ENCODE results near the gene MAGI2. TPM values are rescaled to one million over a fixed set of nuclear protein-coding genes. Genes with fewer than 3 reads are reported as not detected.

The MAGI2 gene
- total RNA-seq, 5 donors from 2014 or later (not counting 1 experiment from before 2014, with no cell fraction given): 0.10 to 0.77 (median 0.22) TPM

DNA sequence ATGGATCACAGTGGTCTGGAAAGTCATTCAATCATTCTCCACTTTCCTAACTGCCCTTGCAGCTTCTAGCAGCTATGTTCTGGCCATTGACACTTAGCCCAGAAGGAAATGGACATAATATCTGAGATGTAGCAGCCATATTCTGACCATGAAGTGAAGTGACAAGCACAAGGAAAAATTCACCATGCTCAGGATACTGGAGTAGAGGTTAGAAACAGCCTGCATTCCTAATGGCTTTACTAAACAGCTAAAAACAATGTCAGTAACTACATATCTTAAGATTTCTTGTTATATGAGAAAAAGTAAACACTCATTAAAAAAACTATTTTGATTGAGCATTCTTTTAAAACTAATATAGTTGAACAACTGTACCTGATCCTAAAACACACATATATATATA is 443.8 kb downstream of the MAGI2 start:
- no peak overlapping the region for H3K27ac Mint-ChIP-seq

GRCh38 chr7:79008786-79009185 is 444.7 kb downstream of the MAGI2 start:
- H3K9me3 ChIP-seq: no peaks in the 10 kb centered on the region
- ATAC-seq (replicated peaks in 1 of 4): no peak
- no peaks in the 10 kb centered on the region for H3K4me1 Mint-ChIP-seq
- H3K9me3 Mint-ChIP-seq: peaks cover 2 to 15% (median 9%) of the 10 kb centered on the region in 3 donors
- no peak overlapping the region for H3K27ac ChIP-seq (ENCODE audit: low read length)
- no peak overlapping the region for H3K4me3 ChIP-seq (ENCODE audit: control insufficient read depth in 1 of 2, extremely low read depth in 1 of 2, low read length in 1 of 2)
- POLR2A ChIA-PET: no interaction called here
- H3K36me3 Mint-ChIP-seq: no peaks in the 10 kb centered on the region
- no peaks in the 10 kb centered on the region for H3K4me1 ChIP-seq (ENCODE audit: control insufficient read depth in 1 of 2, extremely low read depth in 1 of 2, insufficient read depth in 2 of 2, low read length in 2 of 2)
- CTCF ChIA-PET: no interaction called here
- H3K27me3 ChIP-seq (replicated peaks in 1 of 2; ENCODE audit: control insufficient read depth in 2 of 2, extremely low read depth in 1 of 2, insufficient read depth in 2 of 2, low read length in 1 of 2): no peaks in the 10 kb centered on the region
- no peaks in the 10 kb centered on the region for H3K36me3 ChIP-seq (ENCODE audit: control insufficient read depth in 2 of 2, extremely low read depth in 1 of 2, insufficient read depth in 1 of 2, low read length in 1 of 2)
- WGBS (ENCODE audit: insufficient coverage): 43% methylated on average over 1 of the region's 1 CpG
- no peak overlapping the region for H3K27ac Mint-ChIP-seq
- no peak overlapping the region for H3K4me3 Mint-ChIP-seq
- no peaks in the 10 kb centered on the region for H3K27me3 Mint-ChIP-seq
- DNase-seq: no peak

More for the DNA sequence above, 443.8 kb downstream of the MAGI2 start:
- Mint-ChIP-seq H3K4me3 (no peak overlapping the region), H3K27me3 (no peaks in the 10 kb centered on the region), H3K36me3 (no peaks in the 10 kb centered on the region), H3K9me3 (peaks cover 2 to 11% (median 9%) of the 10 kb centered on the region in 3 donors), H3K4me1 (no peaks in the 10 kb centered on the region)
- POLR2A ChIA-PET: no interaction called here
- H3K4me3 ChIP-seq (ENCODE audit: control insufficient read depth in 1 of 2, extremely low read depth in 1 of 2, low read length in 1 of 2): no peak overlapping the region
- CTCF ChIA-PET: no interaction called here
- no peaks in the 10 kb centered on the region for H3K9me3 ChIP-seq
- no peak for ATAC-seq (replicated peaks in 1 of 4)
- H3K27ac ChIP-seq (ENCODE audit: low read length): no peak overlapping the region
- no peaks in the 10 kb centered on the region for H3K4me1 ChIP-seq (ENCODE audit: control insufficient read depth in 1 of 2, extremely low read depth in 1 of 2, insufficient read depth in 2 of 2, low read length in 2 of 2)
- DNase-seq: no peak
- H3K36me3 ChIP-seq (ENCODE audit: control insufficient read depth in 2 of 2, extremely low read depth in 1 of 2, insufficient read depth in 1 of 2, low read length in 1 of 2): no peaks in the 10 kb centered on the region
- no peaks in the 10 kb centered on the region for H3K27me3 ChIP-seq (replicated peaks in 1 of 2; ENCODE audit: control insufficient read depth in 2 of 2, extremely low read depth in 1 of 2, insufficient read depth in 2 of 2, low read length in 1 of 2)

DNA sequence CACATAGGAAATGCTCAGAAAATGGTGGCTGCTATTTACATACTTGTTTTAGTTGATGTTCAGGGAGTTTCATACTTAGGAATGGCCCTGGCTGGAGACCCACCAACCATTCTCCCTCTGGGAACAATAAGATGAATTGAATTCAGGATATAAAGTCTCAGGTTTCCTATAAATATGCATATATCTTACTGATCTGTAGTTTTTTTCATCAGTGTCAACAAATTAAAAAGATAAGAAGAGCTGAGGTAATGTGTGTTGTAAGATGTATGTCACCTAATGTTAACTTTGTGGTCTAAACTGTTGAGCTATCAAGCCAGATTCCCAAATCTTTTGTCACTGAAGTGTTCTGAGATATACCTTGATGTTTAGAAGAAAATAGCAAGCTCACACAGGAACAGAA is 457.5 kb downstream of the MAGI2 start:
- Histone ChIP-seq H3K36me3 (ENCODE audit: control insufficient read depth in 2 of 2, extremely low read depth in 1 of 2, insufficient read depth in 1 of 2, low read length in 1 of 2) (no peaks in the 10 kb centered on the region), H3K9me3 (no peaks in the 10 kb centered on the region), H3K27me3 (replicated peaks in 1 of 2; ENCODE audit: control insufficient read depth in 2 of 2, extremely low read depth in 1 of 2, insufficient read depth in 2 of 2, low read length in 1 of 2) (no peaks in the 10 kb centered on the region), H3K4me3 (ENCODE audit: control insufficient read depth in 1 of 2, extremely low read depth in 1 of 2, low read length in 1 of 2) (no peak overlapping the region), H3K27ac (ENCODE audit: low read length) (no peak overlapping the region), H3K4me1 (ENCODE audit: control insufficient read depth in 1 of 2, extremely low read depth in 1 of 2, insufficient read depth in 2 of 2, low read length in 2 of 2) (no peaks in the 10 kb centered on the region)
- no peak overlapping the region for H3K4me3 Mint-ChIP-seq
- H3K36me3 Mint-ChIP-seq: no peaks in the 10 kb centered on the region
- H3K4me1 Mint-ChIP-seq: no peaks in the 10 kb centered on the region
- ChIA-PET CTCF (no interaction called here), POLR2A (no interaction called here)
- H3K27me3 Mint-ChIP-seq: no peaks in the 10 kb centered on the region
- peaks cover 0 to 18% (median 12%) of the 10 kb centered on the region in 3 donors for H3K9me3 Mint-ChIP-seq
- ATAC-seq (replicated peaks in 1 of 4): no peak
- no peak overlapping the region for H3K27ac Mint-ChIP-seq
- no peak for DNase-seq

- CTCF ChIA-PET: no interaction called here
- H3K27ac ChIP-seq (ENCODE audit: low read length): no peak overlapping the region
- no peak overlapping the region for H3K4me3 Mint-ChIP-seq
- H3K36me3 Mint-ChIP-seq: no peaks in the 10 kb centered on the region
- ATAC-seq (replicated peaks in 1 of 4) (no peak), DNase-seq (no peak)
- H3K4me1 Mint-ChIP-seq: no peaks in the 10 kb centered on the region
- H3K36me3 ChIP-seq (ENCODE audit: control insufficient read depth in 2 of 2, extremely low read depth in 1 of 2, insufficient read depth in 1 of 2, low read length in 1 of 2): no peaks in the 10 kb centered on the region
- H3K27ac Mint-ChIP-seq: no peak overlapping the region
- H3K4me1 ChIP-seq (ENCODE audit: control insufficient read depth in 1 of 2, extremely low read depth in 1 of 2, insufficient read depth in 2 of 2, low read length in 2 of 2): no peaks in the 10 kb centered on the region
- no peak overlapping the region for H3K4me3 ChIP-seq (ENCODE audit: control insufficient read depth in 1 of 2, extremely low read depth in 1 of 2, low read length in 1 of 2)
- no peaks in the 10 kb centered on the region for H3K27me3 Mint-ChIP-seq
- POLR2A ChIA-PET: no interaction called here
- H3K27me3 ChIP-seq (replicated peaks in 1 of 2; ENCODE audit: control insufficient read depth in 2 of 2, extremely low read depth in 1 of 2, insufficient read depth in 2 of 2, low read length in 1 of 2): no peaks in the 10 kb centered on the region
- peaks cover 9 to 32% (median 15%) of the 10 kb centered on the region in 3 donors for H3K9me3 Mint-ChIP-seq
- no peaks in the 10 kb centered on the region for H3K9me3 ChIP-seq
Measured at GRCh38 chr7:78993341-78993740, 460.1 kb downstream of the MAGI2 start.

- H3K9me3 ChIP-seq: no peaks in the 10 kb centered on the region
- no peak overlapping the region for H3K27ac Mint-ChIP-seq
- no peak overlapping the region for H3K4me3 Mint-ChIP-seq
- no peaks in the 10 kb centered on the region for H3K4me1 ChIP-seq (ENCODE audit: control insufficient read depth in 1 of 2, extremely low read depth in 1 of 2, insufficient read depth in 2 of 2, low read length in 2 of 2)
- POLR2A ChIA-PET: no interaction called here
- no peaks in the 10 kb centered on the region for H3K27me3 Mint-ChIP-seq
- no peak overlapping the region for H3K27ac ChIP-seq (ENCODE audit: low read length)
- H3K36me3 ChIP-seq (ENCODE audit: control insufficient read depth in 2 of 2, extremely low read depth in 1 of 2, insufficient read depth in 1 of 2, low read length in 1 of 2): no peaks in the 10 kb centered on the region
- H3K36me3 Mint-ChIP-seq: no peaks in the 10 kb centered on the region
- no CpG with 5 or more reads among the region's 3 CpGs for WGBS (ENCODE audit: insufficient coverage)
- DNase-seq (no peak), ATAC-seq (replicated peaks in 1 of 4) (no peak)
- CTCF ChIA-PET: no interaction called here
- no peak overlapping the region for H3K4me3 ChIP-seq (ENCODE audit: control insufficient read depth in 1 of 2, extremely low read depth in 1 of 2, low read length in 1 of 2)
- H3K4me1 Mint-ChIP-seq: no peaks in the 10 kb centered on the region
- peaks cover 3 to 24% (median 19%) of the 10 kb centered on the region in 3 donors for H3K9me3 Mint-ChIP-seq
- no peaks in the 10 kb centered on the region for H3K27me3 ChIP-seq (replicated peaks in 1 of 2; ENCODE audit: control insufficient read depth in 2 of 2, extremely low read depth in 1 of 2, insufficient read depth in 2 of 2, low read length in 1 of 2)
Measured at GRCh38 chr7:78985509-78985908, 468.0 kb downstream of the MAGI2 start.

DNA sequence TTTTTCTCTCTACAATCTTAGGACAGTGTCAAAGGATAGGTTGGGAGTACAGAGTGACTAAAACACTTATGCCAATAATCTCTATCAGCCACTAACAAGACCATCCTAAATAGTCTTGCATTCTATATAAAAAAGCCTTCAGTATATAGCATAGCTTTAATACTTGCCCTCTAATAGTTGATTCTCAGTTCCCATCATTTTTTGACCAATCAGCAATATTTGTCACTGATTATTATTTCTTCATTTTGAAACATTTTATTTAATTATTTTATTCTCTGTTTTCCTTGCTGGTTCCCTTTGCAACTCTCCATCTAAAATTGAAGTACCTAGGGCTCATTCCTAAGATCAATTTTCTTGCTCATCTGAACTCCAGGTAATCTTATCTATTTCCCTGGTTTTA is 470.0 kb downstream of the MAGI2 start:
- Histone ChIP-seq H3K27me3 (replicated peaks in 1 of 2; ENCODE audit: control insufficient read depth in 2 of 2, extremely low read depth in 1 of 2, insufficient read depth in 2 of 2, low read length in 1 of 2) (no peaks in the 10 kb centered on the region), H3K27ac (ENCODE audit: low read length) (no peak overlapping the region), H3K4me1 (ENCODE audit: control insufficient read depth in 1 of 2, extremely low read depth in 1 of 2, insufficient read depth in 2 of 2, low read length in 2 of 2) (no peaks in the 10 kb centered on the region), H3K9me3 (no peaks in the 10 kb centered on the region), H3K4me3 (ENCODE audit: control insufficient read depth in 1 of 2, extremely low read depth in 1 of 2, low read length in 1 of 2) (no peak overlapping the region), H3K36me3 (ENCODE audit: control insufficient read depth in 2 of 2, extremely low read depth in 1 of 2, insufficient read depth in 1 of 2, low read length in 1 of 2) (no peaks in the 10 kb centered on the region)
- Mint-ChIP-seq H3K36me3 (no peaks in the 10 kb centered on the region), H3K27me3 (no peaks in the 10 kb centered on the region), H3K27ac (no peak overlapping the region), H3K4me3 (no peak overlapping the region), H3K9me3 (peaks cover 0 to 18% (median 10%) of the 10 kb centered on the region in 3 donors), H3K4me1 (no peaks in the 10 kb centered on the region)
- ATAC-seq (replicated peaks in 1 of 4) (no peak), DNase-seq (no peak)
- ChIA-PET POLR2A (no interaction called here), CTCF (no interaction called here)

DNA sequence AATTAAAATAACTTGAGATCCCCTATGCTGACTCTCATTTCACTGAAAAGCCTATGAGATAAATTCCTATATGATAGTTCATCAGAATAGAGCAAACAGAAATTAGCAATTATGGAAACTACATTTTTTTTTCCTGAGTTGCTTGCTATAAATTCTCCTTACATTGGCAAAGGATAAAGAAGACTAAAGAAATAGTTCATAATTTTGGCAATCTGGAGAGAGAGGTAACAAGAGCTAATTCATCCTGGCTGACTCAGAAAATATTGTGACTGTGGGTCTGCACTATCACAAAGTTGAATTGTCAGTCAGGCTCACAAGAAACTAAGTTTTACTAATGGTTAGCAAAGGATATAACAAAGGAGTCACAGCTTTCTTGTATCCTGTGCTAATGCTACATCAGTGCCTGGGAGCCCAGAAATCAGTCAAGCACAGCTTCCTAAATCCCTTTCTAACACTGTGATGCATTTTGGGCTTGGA is 483.0 kb downstream of the MAGI2 start:
- no peaks in the 10 kb centered on the region for H3K27me3 Mint-ChIP-seq
- H3K27ac Mint-ChIP-seq: no peak overlapping the region
- H3K9me3 ChIP-seq: no peaks in the 10 kb centered on the region
- no peak overlapping the region for H3K4me3 ChIP-seq (ENCODE audit: control insufficient read depth in 1 of 2, extremely low read depth in 1 of 2, low read length in 1 of 2)
- ATAC-seq (replicated peaks in 1 of 4): no peak
- no peaks in the 10 kb centered on the region for H3K36me3 ChIP-seq (ENCODE audit: control insufficient read depth in 2 of 2, extremely low read depth in 1 of 2, insufficient read depth in 1 of 2, low read length in 1 of 2)
- H3K27me3 ChIP-seq (replicated peaks in 1 of 2; ENCODE audit: control insufficient read depth in 2 of 2, extremely low read depth in 1 of 2, insufficient read depth in 2 of 2, low read length in 1 of 2): no peaks in the 10 kb centered on the region
- ChIA-PET POLR2A (no interaction called here), CTCF (no interaction called here)
- H3K36me3 Mint-ChIP-seq: no peaks in the 10 kb centered on the region
- H3K27ac ChIP-seq (ENCODE audit: low read length): no peak overlapping the region
- H3K4me1 Mint-ChIP-seq: no peaks in the 10 kb centered on the region
- no peak for DNase-seq
- H3K4me1 ChIP-seq (ENCODE audit: control insufficient read depth in 1 of 2, extremely low read depth in 1 of 2, insufficient read depth in 2 of 2, low read length in 2 of 2): no peaks in the 10 kb centered on the region
- H3K4me3 Mint-ChIP-seq: no peak overlapping the region
- H3K9me3 Mint-ChIP-seq: peaks cover 4 to 13% (median 7%) of the 10 kb centered on the region in 3 donors
